ENCODE results near the gene ACSS2.

The ACSS2 gene

GRCh38 chr20:34884260-34884659, 7.8 kb downstream of the ACSS2 start:
- H3K9ac ChIP-seq (ENCODE audit: low read length): no peak overlapping the region
- no peak for TF ChIP-seq CTCF (IDR thresholded peaks at IDR 0.05; ENCODE audit: low read length)
- TF ChIP-seq EZH2 (IDR thresholded peaks at IDR 0.05; ENCODE audit: borderline replicate concordance, low read length): no peak
- H3K27ac ChIP-seq (ENCODE audit: low read depth, low read length, poor library complexity, severe bottlenecking): no peak overlapping the region
- no peaks in the 10 kb centered on the region for H3K27me3 ChIP-seq (ENCODE audit: insufficient read depth, low read length)
- H3K4me3 ChIP-seq (ENCODE audit: low read depth, low read length, poor library complexity, severe bottlenecking): no peak overlapping the region
- H3F3A ChIP-seq (ENCODE audit: insufficient read depth, low read length): no peaks in the 10 kb centered on the region
- no peaks in the 10 kb centered on the region for H3K79me2 ChIP-seq (ENCODE audit: insufficient read depth, low read length)
- H4K20me1 ChIP-seq (ENCODE audit: insufficient read depth, low read length): no peaks in the 10 kb centered on the region
- no peak overlapping the region for H3K4me2 ChIP-seq (ENCODE audit: low read length)
- H3K9me2 ChIP-seq (ENCODE audit: low read depth, low read length): no peaks in the 10 kb centered on the region
- no peaks in the 10 kb centered on the region for H3K36me3 ChIP-seq (ENCODE audit: insufficient read depth, low read length)
- H2AFZ ChIP-seq (ENCODE audit: low read length): no peak overlapping the region
- H3K9me3 ChIP-seq (ENCODE audit: low read length): no peaks in the 10 kb centered on the region
- H3K4me1 ChIP-seq (ENCODE audit: insufficient read depth, low read length, severe bottlenecking): no peaks in the 10 kb centered on the region

- H3K27me3 ChIP-seq (ENCODE audit: insufficient read depth, low read length): no peaks in the 10 kb centered on the region
- H3K9me2 ChIP-seq (ENCODE audit: low read depth, low read length): no peaks in the 10 kb centered on the region
- no peaks in the 10 kb centered on the region for H3K79me2 ChIP-seq (ENCODE audit: insufficient read depth, low read length)
- no peaks in the 10 kb centered on the region for H3K4me1 ChIP-seq (ENCODE audit: insufficient read depth, low read length, severe bottlenecking)
- H3F3A ChIP-seq (ENCODE audit: insufficient read depth, low read length): no peaks in the 10 kb centered on the region
- no peak overlapping the region for H3K4me3 ChIP-seq (ENCODE audit: low read depth, low read length, poor library complexity, severe bottlenecking)
- H3K36me3 ChIP-seq (ENCODE audit: insufficient read depth, low read length): no peaks in the 10 kb centered on the region
- H3K27ac ChIP-seq (ENCODE audit: low read depth, low read length, poor library complexity, severe bottlenecking): no peak overlapping the region
- H3K9me3 ChIP-seq (ENCODE audit: low read length): no peaks in the 10 kb centered on the region
- TF ChIP-seq EZH2 (IDR thresholded peaks at IDR 0.05; ENCODE audit: borderline replicate concordance, low read length): no peak
- no peak for TF ChIP-seq CTCF (IDR thresholded peaks at IDR 0.05; ENCODE audit: low read length)
- no peak overlapping the region for H3K9ac ChIP-seq (ENCODE audit: low read length)
- no peak overlapping the region for H3K4me2 ChIP-seq (ENCODE audit: low read length)
- no peaks in the 10 kb centered on the region for H4K20me1 ChIP-seq (ENCODE audit: insufficient read depth, low read length)
- no peak overlapping the region for H2AFZ ChIP-seq (ENCODE audit: low read length)
Observed at GRCh38 chr20:34886122-34886521, 9.7 kb downstream of the ACSS2 start.

GRCh38 chr20:34887023-34887422, 10.6 kb downstream of the ACSS2 start:
- H3F3A ChIP-seq (ENCODE audit: insufficient read depth, low read length): no peaks in the 10 kb centered on the region
- TF ChIP-seq CTCF (IDR thresholded peaks at IDR 0.05; ENCODE audit: low read length): no peak
- no peak for TF ChIP-seq EZH2 (IDR thresholded peaks at IDR 0.05; ENCODE audit: borderline replicate concordance, low read length)
- no peak overlapping the region for H3K9ac ChIP-seq (ENCODE audit: low read length)
- H3K4me3 ChIP-seq (ENCODE audit: low read depth, low read length, poor library complexity, severe bottlenecking): no peak overlapping the region
- H3K4me1 ChIP-seq (ENCODE audit: insufficient read depth, low read length, severe bottlenecking): no peaks in the 10 kb centered on the region
- H3K4me2 ChIP-seq (ENCODE audit: low read length): no peak overlapping the region
- H3K36me3 ChIP-seq (ENCODE audit: insufficient read depth, low read length): no peaks in the 10 kb centered on the region
- no peaks in the 10 kb centered on the region for H3K9me3 ChIP-seq (ENCODE audit: low read length)
- H3K27me3 ChIP-seq (ENCODE audit: insufficient read depth, low read length): no peaks in the 10 kb centered on the region
- H3K79me2 ChIP-seq (ENCODE audit: insufficient read depth, low read length): no peaks in the 10 kb centered on the region
- H2AFZ ChIP-seq (ENCODE audit: low read length): no peak overlapping the region
- H4K20me1 ChIP-seq (ENCODE audit: insufficient read depth, low read length): no peaks in the 10 kb centered on the region
- H3K27ac ChIP-seq (ENCODE audit: low read depth, low read length, poor library complexity, severe bottlenecking): no peak overlapping the region
- H3K9me2 ChIP-seq (ENCODE audit: low read depth, low read length): no peaks in the 10 kb centered on the region
